Caco-2 (cell line): Measurements from ENCODE around the gene ANKS3. TPM values are rescaled to one million over a fixed set of nuclear protein-coding genes. Genes with fewer than 3 reads are reported as not detected.
"Not testable (repeated sequence)": the region's sequence is repeated elsewhere in the genome, so short reads cannot be mapped to it uniquely, and the experiment has no call there.

Source experiments
- BruUV-seq: library from RNA; stranded (reverse); fragments of 400-500 nt; replicated peaks from 2 replicates; lab custom pipeline; 2021; lab: Mats Ljungman, UMichigan
- CTCF ChIA-PET: fragments of 300-600 bp; sonication (Branson Sonifier 250); formaldehyde crosslinking; loops from one replicate; lab custom pipeline; 2022; ENCODE audit warnings: antibody characterized with exemption; lab: Charles Lee
- POLR2A ChIA-PET: fragments of 300-600 bp; sonication (Branson Sonifier 250); formaldehyde crosslinking; loops from one replicate; lab custom pipeline; 2022; ENCODE audit warnings: antibody characterized with exemption; lab: Charles Lee
- DNase-seq, 2 experiments: peaks; one replicate each; pipeline versions ENCODE4 v3.0.0 to v3.0.0-alpha.2; 2020 to 2022
- H3K27me3 ChIP-seq: replicated peaks from 2 replicates; pipeline ENCODE4 v1.6.0; 2011; ENCODE audit warnings: low read length; ENCODE audit not compliant: control insufficient read depth, insufficient read depth
- H3K36me3 ChIP-seq: 2 replicates; pipeline ENCODE4 v1.5.1; 2011; ENCODE audit warnings: low read length; ENCODE audit not compliant: control insufficient read depth, insufficient read depth
- H3K4me1 ChIP-seq: fragments of 250-450 bp; sonication (Bioruptor Pico); 2 replicates; pipeline ENCODE4 v1.5.1; 2020; ENCODE audit warnings: mild to moderate bottlenecking
- H3K4me3 ChIP-seq: 2 replicates; pipeline ENCODE4 v1.5.1; 2011; ENCODE audit warnings: low read depth, mild to moderate bottlenecking, control low read depth, low read length
- H3K9me3 ChIP-seq: fragments of 250-450 bp; sonication (Bioruptor Pico); 2 replicates; pipeline ENCODE4 v1.5.1; 2020; ENCODE audit warnings: mild to moderate bottlenecking, moderate library complexity
- H3K27ac Mint-ChIP-seq: one replicate; pipeline ENCODE4 v1.8.0; 2022; ENCODE audit warnings: mixed read lengths; ENCODE audit not compliant: unreplicated experiment
- H3K27me3 Mint-ChIP-seq: one replicate; pipeline ENCODE4 v1.8.0; 2022; ENCODE audit warnings: mixed read lengths; ENCODE audit not compliant: insufficient read depth, unreplicated experiment
- H3K36me3 Mint-ChIP-seq: one replicate; pipeline ENCODE4 v1.8.0; 2022; ENCODE audit warnings: mild to moderate bottlenecking, mixed read lengths; ENCODE audit not compliant: insufficient read depth, unreplicated experiment
- H3K4me1 Mint-ChIP-seq: one replicate; pipeline ENCODE4 v1.8.0; 2022; ENCODE audit warnings: low read depth, mixed read lengths; ENCODE audit not compliant: unreplicated experiment
- H3K4me3 Mint-ChIP-seq: one replicate; pipeline ENCODE4 v1.8.0; 2022; ENCODE audit warnings: mild to moderate bottlenecking, moderate library complexity, mixed read lengths; ENCODE audit not compliant: unreplicated experiment
- H3K9me3 Mint-ChIP-seq: one replicate; pipeline ENCODE4 v1.8.0; 2022; ENCODE audit warnings: mixed read lengths; ENCODE audit not compliant: unreplicated experiment
- intact Hi-C: fragments of 100-400 bp; cut with micrococcal nuclease; formaldehyde crosslinking; loops from one replicate; pipeline ENCODE4 v1.10.0; 2022; ENCODE audit not compliant: unreplicated experiment
- total RNA-seq: library from RNA; stranded (reverse); gene quantifications from 2 replicates; pipeline ENCODE4 v1.2.3, GENCODE V29; 2022
- TF ChIP-seq, protein P1 (sequence below), 2 experiments: fragments of 200-600 bp in 1 of 2; IDR thresholded peaks; 1 replicate in 1 of 2; 2 replicates in 1 of 2; pipeline versions ENCODE4 v1.5.1 to v1.8.0; 2011 to 2022; ENCODE audit warnings: antibody characterized with exemption in 1 of 2, control low read depth in 1 of 2, inconsistent platforms in 1 of 2, low read depth in 1 of 2, low read length in 1 of 2, mild to moderate bottlenecking in 1 of 2, moderate library complexity in 1 of 2; ENCODE audit not compliant: insufficient read depth in 1 of 2, severe bottlenecking in 1 of 2, unreplicated experiment in 1 of 2

The ANKS3 gene
- total RNA-seq, 1 experiment from 2014 or later, result 28.1 TPM

GRCh38 chr16:4650443-4651074 lies 83.5 kb downstream of the ANKS3 start:
- H3K36me3 ChIP-seq, H3K4me3 ChIP-seq, BruUV-seq, intact Hi-C loops, H3K27me3 Mint-ChIP-seq, H3K9me3 Mint-ChIP-seq, H3K27ac Mint-ChIP-seq, H3K27me3 ChIP-seq, H3K9me3 ChIP-seq, H3K4me3 Mint-ChIP-seq: not testable (repeated sequence)
- H3K4me1 Mint-ChIP-seq, result peaks cover 11% of the 10 kb centered on the region
- peaks cover 29% of the 10 kb centered on the region for H3K4me1 ChIP-seq
- DNase-seq, result peak; percentile 63 to 74
- H3K36me3 Mint-ChIP-seq, result peaks cover 23% of the 10 kb centered on the region
- TF ChIP-seq, protein P1, sequence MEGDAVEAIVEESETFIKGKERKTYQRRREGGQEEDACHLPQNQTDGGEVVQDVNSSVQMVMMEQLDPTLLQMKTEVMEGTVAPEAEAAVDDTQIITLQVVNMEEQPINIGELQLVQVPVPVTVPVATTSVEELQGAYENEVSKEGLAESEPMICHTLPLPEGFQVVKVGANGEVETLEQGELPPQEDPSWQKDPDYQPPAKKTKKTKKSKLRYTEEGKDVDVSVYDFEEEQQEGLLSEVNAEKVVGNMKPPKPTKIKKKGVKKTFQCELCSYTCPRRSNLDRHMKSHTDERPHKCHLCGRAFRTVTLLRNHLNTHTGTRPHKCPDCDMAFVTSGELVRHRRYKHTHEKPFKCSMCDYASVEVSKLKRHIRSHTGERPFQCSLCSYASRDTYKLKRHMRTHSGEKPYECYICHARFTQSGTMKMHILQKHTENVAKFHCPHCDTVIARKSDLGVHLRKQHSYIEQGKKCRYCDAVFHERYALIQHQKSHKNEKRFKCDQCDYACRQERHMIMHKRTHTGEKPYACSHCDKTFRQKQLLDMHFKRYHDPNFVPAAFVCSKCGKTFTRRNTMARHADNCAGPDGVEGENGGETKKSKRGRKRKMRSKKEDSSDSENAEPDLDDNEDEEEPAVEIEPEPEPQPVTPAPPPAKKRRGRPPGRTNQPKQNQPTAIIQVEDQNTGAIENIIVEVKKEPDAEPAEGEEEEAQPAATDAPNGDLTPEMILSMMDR (IDR thresholded peaks at IDR 0.05; ENCODE audit: insufficient read depth in 1 of 2, low read depth in 1 of 2, low read length in 1 of 2, severe bottlenecking in 1 of 2, unreplicated experiment in 1 of 2), result peak; percentile 70 to 73
- ChIA-PET CTCF (interaction anchor here (0.5 to 2.1 kb wide), 6 partner anchors 10 to 450 kb away, joined by 3 to 13 read pairs (median 4); partner anchors contain the start of genes ANKS3 and MGRN1), POLR2A (interaction anchor here (0.6 kb wide), 1 partner anchor 80 kb away, joined by 3 read pairs; no protein-coding TSS in a partner anchor)

- Mint-ChIP-seq H3K27ac (peak overlapping the region; percentile 80), H3K36me3 (peaks cover 29% of the 10 kb centered on the region), H3K4me1 (peaks cover 11% of the 10 kb centered on the region), H3K27me3 (no peaks in the 10 kb centered on the region), H3K9me3 (no peaks in the 10 kb centered on the region), H3K4me3 (no peak overlapping the region)
- Histone ChIP-seq H3K36me3 (peaks cover 2% of the 10 kb centered on the region), H3K4me3 (no peak overlapping the region), H3K27me3 (no peaks in the 10 kb centered on the region), H3K9me3 (no peaks in the 10 kb centered on the region), H3K4me1 (peaks cover 26% of the 10 kb centered on the region)
- DNase-seq, result no peak
- ChIA-PET CTCF (interaction anchor here (0.5 to 2.1 kb wide), 6 partner anchors 9 to 449 kb away, joined by 3 to 13 read pairs (median 4); partner anchors contain the start of genes ANKS3 and MGRN1), POLR2A (interaction anchor here (0.6 kb wide), 1 partner anchor 81 kb away, joined by 3 read pairs; no protein-coding TSS in a partner anchor)
- intact Hi-C loops, result no loop called here
- TF ChIP-seq, protein P1 (IDR thresholded peaks at IDR 0.05; ENCODE audit: insufficient read depth in 1 of 2, low read depth in 1 of 2, low read length in 1 of 2, severe bottlenecking in 1 of 2, unreplicated experiment in 1 of 2), result no peak
- no TSS peak for BruUV-seq
These were observed 84.2 kb downstream of the ANKS3 start for GRCh38 chr16:4649744-4650442.

- Mint-ChIP-seq H3K4me1 (peaks cover 2% of the 10 kb centered on the region), H3K27ac (peak overlapping the region; percentile 80), H3K9me3 (no peaks in the 10 kb centered on the region), H3K36me3 (peaks cover 28% of the 10 kb centered on the region), H3K27me3 (no peaks in the 10 kb centered on the region), H3K4me3 (no peak overlapping the region)
- TF ChIP-seq, protein P1 (IDR thresholded peaks at IDR 0.05; ENCODE audit: insufficient read depth in 1 of 2, low read depth in 1 of 2, low read length in 1 of 2, severe bottlenecking in 1 of 2, unreplicated experiment in 1 of 2), result no peak
- Histone ChIP-seq H3K4me3 (no peak overlapping the region), H3K36me3 (peaks cover 2% of the 10 kb centered on the region; the same call in 1 of the 2 replicates), H3K4me1 (peaks cover 17% of the 10 kb centered on the region), H3K27me3 (no peaks in the 10 kb centered on the region), H3K9me3 (no peaks in the 10 kb centered on the region)
- no peak for DNase-seq
- POLR2A ChIA-PET, result no interaction called here
- intact Hi-C loops, result no loop called here
- CTCF ChIA-PET, result no interaction called here
- no TSS peak for BruUV-seq
These were observed 85.2 kb downstream of the ANKS3 start for GRCh38 chr16:4648917-4649316.
